OCI-LY3 (cell line): ENCODE results near the gene MYL12A.
A peak's percentile ranks its signal among the peaks of the same experiment; 100 is the strongest.

Experiments
- H2AFZ ChIP-seq: fragments of 200-600, 300-600 bp; shearing (Covaris generic); 2 replicates; pipeline ENCODE4 v1.6.0; 2014; ENCODE audit warnings: antibody characterized with exemption, low read depth, low read length
- H3K27ac ChIP-seq: fragments of 200-600, 300-600 bp; sonication (generic); 2 replicates; pipeline ENCODE4 v1.5.1; 2014; ENCODE audit warnings: mild to moderate bottlenecking, low read length, moderate library complexity, mixed read lengths
- H3K27me3 ChIP-seq: fragments of 200-600, 300-600 bp; sonication (generic); 2 replicates; pipeline ENCODE4 v1.6.1; 2014; ENCODE audit warnings: low read depth, low read length, mixed read lengths
- H3K36me3 ChIP-seq: fragments of 200-600, 300-600 bp; sonication (generic); replicated peaks from 2 replicates; pipeline ENCODE3; 2014; ENCODE audit warnings: low read depth, low read length, mixed read lengths
- H3K4me1 ChIP-seq: fragments of 300-600, 200-600 bp; sonication (generic); 2 replicates; pipeline ENCODE4 v1.6.1; 2014; ENCODE audit warnings: low read length, mixed read lengths
- H3K4me2 ChIP-seq: fragments of 200-600, 300-600 bp; sonication (generic); 2 replicates; pipeline ENCODE4 v1.6.1; 2014; ENCODE audit warnings: low read length, mixed read lengths
- H3K4me3 ChIP-seq: fragments of 300-600, 200-600 bp; sonication (generic); 2 replicates; pipeline ENCODE4 v1.5.1; 2014; ENCODE audit warnings: antibody characterized with exemption, mild to moderate bottlenecking, low read length, moderate library complexity
- H3K79me2 ChIP-seq: fragments of 300-600, 200-600 bp; shearing (Covaris generic); 2 replicates; pipeline ENCODE4 v1.6.1; 2014; ENCODE audit warnings: mild to moderate bottlenecking, low read length, mixed read lengths
- H3K9ac ChIP-seq: fragments of 300-600, 200-600 bp; shearing (Covaris generic); 2 replicates; pipeline ENCODE4 v1.6.0; 2014; ENCODE audit warnings: mild to moderate bottlenecking, low read length, moderate library complexity
- H3K9me3 ChIP-seq: fragments of 200-600, 300-600 bp; shearing (Covaris generic); 2 replicates; pipeline ENCODE4 v1.6.1; 2014; ENCODE audit warnings: low read length, mixed read lengths; ENCODE audit not compliant: insufficient read depth
- H4K20me1 ChIP-seq: fragments of 200-600, 300-600 bp; sonication (generic); 2 replicates; pipeline ENCODE4 v1.6.1; 2016; ENCODE audit warnings: low read length, mixed read lengths; ENCODE audit not compliant: insufficient read depth
- EZH2phosphoT487 ChIP-seq: fragments of 200-600 bp; shearing (Covaris generic); IDR thresholded peaks from 2 replicates; pipeline ENCODE4 v1.6.1; 2018; ENCODE audit warnings: antibody characterized with exemption, mixed run types, low read depth
- TF ChIP-seq, protein P1 (sequence below): fragments of 200-600, 300-600 bp; sonication (generic); IDR thresholded peaks from 2 replicates; pipeline ENCODE4 v1.5.1; 2014; ENCODE audit warnings: antibody characterized with exemption, low read length, low read depth

Gene MYL12A

DNA sequence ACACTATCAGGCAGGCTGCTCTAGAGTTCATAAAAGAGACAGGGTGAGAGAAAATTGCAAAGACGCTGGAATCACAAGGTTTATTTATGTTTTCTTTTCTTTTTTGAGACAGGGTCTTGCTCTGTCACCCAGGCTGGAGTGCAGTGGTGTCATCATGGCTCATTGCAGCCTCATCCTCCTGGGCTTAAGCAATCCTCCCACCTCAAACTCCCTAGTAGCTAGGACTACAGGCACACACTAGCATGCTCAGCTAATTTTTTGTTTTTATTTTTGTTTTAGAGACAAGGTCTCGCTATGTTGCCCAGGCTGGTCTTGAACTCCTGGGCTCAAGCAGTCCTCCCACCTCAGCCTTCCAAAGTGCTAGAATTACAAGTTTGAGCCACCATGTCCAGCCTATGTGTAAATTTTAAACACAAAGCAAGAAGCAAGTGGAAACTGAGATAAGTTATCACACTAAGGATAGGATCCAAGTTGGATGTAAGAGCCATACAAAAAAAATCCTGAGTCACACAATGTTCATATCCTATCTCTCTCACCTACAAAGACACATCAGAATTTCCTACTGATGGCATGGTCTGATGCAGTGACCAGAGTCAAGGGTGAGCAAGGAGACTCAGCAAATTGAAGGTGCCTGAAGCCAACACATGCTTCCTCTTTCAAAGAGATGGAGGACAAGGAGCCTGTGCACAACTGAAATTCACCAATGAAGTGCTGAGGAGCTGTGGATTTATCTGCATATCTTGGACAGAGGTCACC lies 45.8 kb downstream of the MYL12A start:
- Histone ChIP-seq H2AFZ (no peak overlapping the region), H3K79me2 (peaks cover 11% of the 10 kb centered on the region), H3K27ac (no peak overlapping the region), H3K4me3 (no peak overlapping the region), H4K20me1 (no peaks in the 10 kb centered on the region), H3K4me1 (peaks cover 17% of the 10 kb centered on the region), H3K9me3 (peaks cover 3% of the 10 kb centered on the region), H3K9ac (no peak overlapping the region), H3K4me2 (no peak overlapping the region), H3K27me3 (no peaks in the 10 kb centered on the region), H3K36me3 (peaks cover 13% of the 10 kb centered on the region)
- TF ChIP-seq, protein P1, sequence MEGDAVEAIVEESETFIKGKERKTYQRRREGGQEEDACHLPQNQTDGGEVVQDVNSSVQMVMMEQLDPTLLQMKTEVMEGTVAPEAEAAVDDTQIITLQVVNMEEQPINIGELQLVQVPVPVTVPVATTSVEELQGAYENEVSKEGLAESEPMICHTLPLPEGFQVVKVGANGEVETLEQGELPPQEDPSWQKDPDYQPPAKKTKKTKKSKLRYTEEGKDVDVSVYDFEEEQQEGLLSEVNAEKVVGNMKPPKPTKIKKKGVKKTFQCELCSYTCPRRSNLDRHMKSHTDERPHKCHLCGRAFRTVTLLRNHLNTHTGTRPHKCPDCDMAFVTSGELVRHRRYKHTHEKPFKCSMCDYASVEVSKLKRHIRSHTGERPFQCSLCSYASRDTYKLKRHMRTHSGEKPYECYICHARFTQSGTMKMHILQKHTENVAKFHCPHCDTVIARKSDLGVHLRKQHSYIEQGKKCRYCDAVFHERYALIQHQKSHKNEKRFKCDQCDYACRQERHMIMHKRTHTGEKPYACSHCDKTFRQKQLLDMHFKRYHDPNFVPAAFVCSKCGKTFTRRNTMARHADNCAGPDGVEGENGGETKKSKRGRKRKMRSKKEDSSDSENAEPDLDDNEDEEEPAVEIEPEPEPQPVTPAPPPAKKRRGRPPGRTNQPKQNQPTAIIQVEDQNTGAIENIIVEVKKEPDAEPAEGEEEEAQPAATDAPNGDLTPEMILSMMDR, result no peak
- no peak for TF ChIP-seq EZH2phosphoT487

DNA sequence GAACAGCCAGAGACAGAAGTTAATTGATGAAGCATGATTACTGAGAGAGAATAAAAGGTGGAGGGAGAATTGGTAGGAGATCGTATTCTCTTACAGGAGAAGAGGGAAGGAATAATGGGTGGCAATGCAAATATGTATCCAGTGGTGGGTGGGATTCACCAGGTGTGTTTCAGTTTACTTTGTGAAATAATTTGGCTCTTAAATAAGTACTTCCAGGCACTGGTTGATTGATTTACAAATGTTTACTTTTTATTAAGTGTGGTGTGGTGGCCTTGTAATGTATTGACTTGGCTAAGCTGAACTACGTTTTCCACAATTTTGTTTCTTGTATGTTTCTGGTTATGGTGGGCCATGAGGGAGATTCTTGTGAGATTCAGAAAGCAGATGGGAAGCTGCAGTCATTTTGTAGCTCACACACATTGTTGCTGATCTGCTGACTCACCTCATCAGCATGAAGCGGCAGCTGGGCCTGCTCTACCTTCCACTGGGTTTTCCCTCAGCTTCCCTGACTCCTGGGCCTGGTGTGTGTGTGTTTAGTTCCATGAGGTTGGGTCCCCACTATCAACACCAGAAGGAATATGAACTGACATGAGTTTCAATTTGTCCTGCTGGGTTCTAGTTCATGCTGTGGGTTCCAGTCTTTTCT lies 47.0 kb downstream of the MYL12A start:
- H3K27ac ChIP-seq, result no peak overlapping the region
- H3K9me3 ChIP-seq, result 0 out of 2 replicates have a peak, but pooled peaks cover 5% of the 10 kb centered on the region
- no peak overlapping the region for H3K9ac ChIP-seq

DNA sequence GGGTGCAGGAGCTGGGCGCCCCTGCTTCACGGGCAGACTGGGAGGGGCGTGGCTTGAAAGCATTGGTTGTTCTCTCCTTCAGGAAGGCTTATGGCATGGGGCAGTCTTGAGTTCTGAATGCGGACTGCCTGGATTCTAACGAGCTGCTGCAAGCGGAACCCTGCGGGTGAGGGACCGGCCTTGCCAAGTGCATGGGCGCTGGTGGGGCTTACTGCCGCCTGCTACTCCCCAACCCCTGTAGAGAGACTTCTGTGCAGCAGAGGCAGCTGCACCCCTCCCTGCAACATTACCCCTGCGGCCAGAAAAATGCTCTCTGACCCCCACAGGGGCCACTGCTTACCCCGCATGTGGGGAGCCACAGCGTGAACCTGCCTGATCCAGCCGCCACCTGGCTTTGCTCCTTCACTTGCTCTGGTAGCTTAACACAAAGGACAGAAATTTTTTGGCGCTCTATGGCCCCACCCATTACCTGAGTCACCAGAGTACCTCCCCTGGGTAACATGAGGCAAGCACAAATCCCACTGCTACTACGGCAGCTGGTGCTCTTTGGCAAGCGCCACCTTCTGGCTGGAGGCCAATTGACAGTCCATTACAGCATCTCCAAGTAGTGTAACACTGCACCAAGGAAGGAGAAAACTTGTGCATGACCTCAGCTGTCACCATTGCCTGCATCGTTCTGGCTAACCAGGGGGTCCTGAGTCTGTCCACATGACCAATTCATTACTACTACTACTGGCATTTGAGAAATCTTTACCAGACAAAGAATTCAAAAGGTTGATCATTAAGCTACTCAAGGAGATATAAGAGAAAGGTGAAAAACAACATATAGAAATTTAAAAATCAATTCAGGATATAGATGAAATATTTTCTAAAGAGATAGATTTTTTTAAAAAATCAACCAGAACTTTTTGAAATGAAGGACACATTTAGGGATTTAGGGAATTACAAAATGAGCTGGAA lies 49.7 kb downstream of the MYL12A start:
- Histone ChIP-seq H3K36me3 (peaks cover 13% of the 10 kb centered on the region), H3K27ac (peak overlapping the region; percentile 56), H3K9ac (peak overlapping the region; percentile 95), H3K9me3 (0 out of 2 replicates have a peak, but pooled peaks cover 5% of the 10 kb centered on the region), H3K4me1 (peaks cover 9% of the 10 kb centered on the region; the same call in 1 of the 2 replicates), H2AFZ (peak overlapping the region; percentile 80), H3K79me2 (peaks cover 11% of the 10 kb centered on the region), H3K4me3 (peak overlapping the region; percentile 96), H3K4me2 (peak overlapping the region; percentile 100), H4K20me1 (no peaks in the 10 kb centered on the region), H3K27me3 (no peaks in the 10 kb centered on the region)
- TF ChIP-seq, protein P1, result peak; percentile 92
- TF ChIP-seq EZH2phosphoT487, result no peak

More for the DNA sequence above, 47.0 kb downstream of the MYL12A start:
- Histone ChIP-seq H2AFZ (no peak overlapping the region), H3K4me1 (peaks cover 9% of the 10 kb centered on the region; the same call in 1 of the 2 replicates), H4K20me1 (no peaks in the 10 kb centered on the region), H3K4me2 (no peak overlapping the region), H3K79me2 (peaks cover 11% of the 10 kb centered on the region), H3K4me3 (no peak overlapping the region), H3K36me3 (peaks cover 13% of the 10 kb centered on the region), H3K27me3 (no peaks in the 10 kb centered on the region)
- TF ChIP-seq EZH2phosphoT487, result no peak
- TF ChIP-seq, protein P1, result no peak
